Measurements from ENCODE around the gene PTMA.

Gene PTMA

DNA sequence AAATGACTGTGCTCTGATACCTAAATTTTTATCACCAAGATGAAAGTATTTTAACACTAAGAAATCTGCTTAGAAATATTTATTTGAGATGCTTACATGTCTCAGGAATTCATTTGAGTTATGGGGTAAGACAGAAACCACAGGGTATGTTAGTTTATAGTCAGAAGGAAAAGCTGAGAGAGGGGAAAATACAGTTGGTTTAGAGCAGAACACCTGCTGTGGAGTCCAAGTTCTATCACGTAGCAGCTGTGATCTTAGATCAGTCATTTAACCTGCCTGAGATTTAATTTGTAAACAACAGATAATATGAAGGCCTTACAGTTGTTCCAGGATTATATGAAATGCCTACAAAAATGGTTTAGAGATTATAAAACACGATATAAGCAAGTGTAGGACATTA is 43.7 kb downstream of the PTMA start:
- no peak overlapping the region for H3K4me3 ChIP-seq (ENCODE audit: low read length)
- DNase-seq (ENCODE audit: low read depth): no peak
- TF ChIP-seq, protein P1, sequence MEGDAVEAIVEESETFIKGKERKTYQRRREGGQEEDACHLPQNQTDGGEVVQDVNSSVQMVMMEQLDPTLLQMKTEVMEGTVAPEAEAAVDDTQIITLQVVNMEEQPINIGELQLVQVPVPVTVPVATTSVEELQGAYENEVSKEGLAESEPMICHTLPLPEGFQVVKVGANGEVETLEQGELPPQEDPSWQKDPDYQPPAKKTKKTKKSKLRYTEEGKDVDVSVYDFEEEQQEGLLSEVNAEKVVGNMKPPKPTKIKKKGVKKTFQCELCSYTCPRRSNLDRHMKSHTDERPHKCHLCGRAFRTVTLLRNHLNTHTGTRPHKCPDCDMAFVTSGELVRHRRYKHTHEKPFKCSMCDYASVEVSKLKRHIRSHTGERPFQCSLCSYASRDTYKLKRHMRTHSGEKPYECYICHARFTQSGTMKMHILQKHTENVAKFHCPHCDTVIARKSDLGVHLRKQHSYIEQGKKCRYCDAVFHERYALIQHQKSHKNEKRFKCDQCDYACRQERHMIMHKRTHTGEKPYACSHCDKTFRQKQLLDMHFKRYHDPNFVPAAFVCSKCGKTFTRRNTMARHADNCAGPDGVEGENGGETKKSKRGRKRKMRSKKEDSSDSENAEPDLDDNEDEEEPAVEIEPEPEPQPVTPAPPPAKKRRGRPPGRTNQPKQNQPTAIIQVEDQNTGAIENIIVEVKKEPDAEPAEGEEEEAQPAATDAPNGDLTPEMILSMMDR (conservative IDR thresholded peaks at IDR 0.05; ENCODE audit: low read length): no peak

DNA sequence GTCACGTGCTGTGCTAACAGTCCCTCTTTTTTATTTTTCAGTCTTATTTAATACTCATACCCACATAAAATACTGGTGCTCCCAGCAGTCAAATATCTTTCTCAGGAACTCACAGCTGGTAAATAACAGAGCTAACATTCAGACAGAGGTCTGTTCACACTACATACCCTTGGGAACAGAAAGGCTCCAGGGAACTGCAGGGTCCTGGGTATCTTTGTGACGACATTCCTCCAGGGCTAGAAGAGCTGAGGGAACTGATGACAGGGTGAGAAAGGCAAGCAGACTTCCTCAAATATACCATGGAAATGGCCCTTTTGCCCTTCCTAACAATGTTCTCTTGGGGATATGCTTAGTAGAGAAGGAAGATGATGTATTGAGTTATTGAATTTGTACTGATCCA is 53.4 kb downstream of the PTMA start:
- TF ChIP-seq, protein P1 (conservative IDR thresholded peaks at IDR 0.05; ENCODE audit: low read length): no peak
- H3K4me3 ChIP-seq (ENCODE audit: low read length): no peak overlapping the region
- DNase-seq (ENCODE audit: low read depth): no peak

Data from AG10803 (cell line).